GM12878 (cell line): ENCODE results near the gene ARHGAP26. TPM values are rescaled to one million over a fixed set of nuclear protein-coding genes. Genes with fewer than 3 reads are reported as not detected.

ENCODE experiments used
- ATAC-seq: fragments of 200-7000 bp; cut with Tn5 transposase; 3 replicates; pipeline ENCODE4 v1.9.1; 2020; ENCODE audit warnings: mild to moderate bottlenecking, moderate library complexity
- BruUV-seq: library from RNA; stranded (reverse); fragments of 400-500 nt; replicated peaks from 2 replicates; lab custom pipeline; 2021; lab: Mats Ljungman, UMichigan
- CTCF ChIA-PET: fragments of 300-600 bp; sonication (Branson Sonifier 250); formaldehyde crosslinking; extraction: SDS; loops from one replicate; lab custom pipeline; 2021; ENCODE audit warnings: inconsistent platforms; lab: Yijun Ruan, JAX
- POLR2A ChIA-PET: fragments of 350-600 bp; formaldehyde crosslinking; extraction: SDS; loops from one replicate; lab custom pipeline; 2021; ENCODE audit warnings: inconsistent platforms; lab: Charles Lee
- RAD21 ChIA-PET: fragments of 300-600 bp; sonication (Branson Sonifier 250); formaldehyde crosslinking; loops from one replicate; lab custom pipeline; 2023; ENCODE audit warnings: antibody characterized with exemption; ENCODE audit not compliant: unreplicated experiment; lab: Charles Lee
- SMC1A ChIA-PET: fragments of 300-600 bp; sonication (Branson Sonifier 250); formaldehyde crosslinking; loops from one replicate; lab custom pipeline; 2023; ENCODE audit not compliant: unreplicated experiment, uncharacterized antibody; lab: Charles Lee
- DNase-seq: peaks from one replicate; pipeline ENCODE4 v3.0.0-alpha.2; 2011; ENCODE audit warnings: low read depth, low spot score
- FAIRE-seq: peaks from 3 replicates; lab custom pipeline; 2011; peaks lifted over from hg19 to GRCh38; lab: Jason Lieb, UNC
- H2AFZ ChIP-seq: 2 replicates; pipeline ENCODE4 v1.6.0; 2011; ENCODE audit warnings: low read depth, low read length, control low read depth; ENCODE audit not compliant: control insufficient read depth
- H3K27ac ChIP-seq: 2 replicates; pipeline ENCODE4 v1.5.1; 2011; ENCODE audit warnings: control low read depth; ENCODE audit not compliant: control insufficient read depth, insufficient read depth
- H3K27me3 ChIP-seq, 2 experiments: replicated peaks in 1 of 2; 2 replicates each; pipeline versions ENCODE4 v1.6.0 to v1.6.1; 2011; ENCODE audit warnings: low read length in 1 of 2; ENCODE audit not compliant: control insufficient read depth in 2 of 2, insufficient read depth in 2 of 2
- H3K36me3 ChIP-seq, 2 experiments: 2 replicates each; pipeline ENCODE4 v1.5.1; 2011; ENCODE audit warnings: low read length in 1 of 2; ENCODE audit not compliant: control insufficient read depth in 2 of 2, insufficient read depth in 2 of 2
- H3K4me1 ChIP-seq: 2 replicates; pipeline ENCODE4 v1.6.1; 2011; ENCODE audit warnings: mild to moderate bottlenecking, low read length, moderate library complexity, mixed read lengths; ENCODE audit not compliant: control insufficient read depth, insufficient read depth
- H3K4me2 ChIP-seq: 2 replicates; pipeline ENCODE4 v1.6.0; 2011; ENCODE audit warnings: control low read depth; ENCODE audit not compliant: control insufficient read depth, insufficient read depth
- H3K4me3 ChIP-seq: fragments of 200-600 bp; sonication (generic); 2 replicates; pipeline ENCODE4 v1.5.1; 2016
- H3K79me2 ChIP-seq: 2 replicates; pipeline ENCODE4 v1.6.0; 2011; ENCODE audit warnings: low read length; ENCODE audit not compliant: control insufficient read depth, insufficient read depth
- H3K9ac ChIP-seq: 2 replicates; pipeline ENCODE4 v1.8.0; 2011; ENCODE audit warnings: low read length, control low read depth, mixed read lengths; ENCODE audit not compliant: control insufficient read depth, insufficient read depth
- H3K9me3 ChIP-seq: replicated peaks from 3 replicates; pipeline ENCODE4 v1.5.1; 2011; ENCODE audit warnings: mild to moderate bottlenecking, low read length; ENCODE audit not compliant: control insufficient read depth, insufficient read depth
- H4K20me1 ChIP-seq: 2 replicates; pipeline ENCODE4 v1.6.0; 2011; ENCODE audit not compliant: control insufficient read depth, insufficient read depth
- CHD1 ChIP-seq: IDR thresholded peaks from 2 replicates; pipeline ENCODE4 v1.6.1; 2012; ENCODE audit warnings: low read depth, low read length, improper control_type of control experiment
- EP300 ChIP-seq, 2 experiments: fragments of 150-350 bp in 1 of 2; IDR thresholded peaks; 2 replicates each; pipeline ENCODE4 v1.6.1; 2011 to 2012; ENCODE audit warnings: low read depth in 2 of 2, low read length in 2 of 2, borderline replicate concordance in 1 of 2, improper control_type of control experiment in 1 of 2, inconsistent platforms in 1 of 2; ENCODE audit not compliant: control insufficient read depth in 1 of 2
- GABPA ChIP-seq: IDR thresholded peaks from 2 replicates; pipeline ENCODE4 v1.6.1; 2014; ENCODE audit warnings: antibody characterized with exemption, low read depth, mild to moderate bottlenecking, inconsistent platforms
- MXI1 ChIP-seq: fragments of 150-350 bp; IDR thresholded peaks from 2 replicates; pipeline ENCODE4 v1.6.1; 2011; ENCODE audit warnings: low read depth, mild to moderate bottlenecking, inconsistent platforms, low read length, improper control_type of control experiment
- NFYA ChIP-seq: IDR thresholded peaks from 2 replicates; pipeline ENCODE4 v1.6.1; 2011; ENCODE audit warnings: low read depth, mild to moderate bottlenecking, low read length, improper control_type of control experiment, borderline replicate concordance
- NRF1 ChIP-seq: conservative IDR thresholded peaks from 2 replicates; pipeline ENCODE4 v1.6.1; 2011; ENCODE audit warnings: mild to moderate bottlenecking, low read depth, low read length, improper control_type of control experiment
- POLR2AphosphoS2 ChIP-seq: IDR thresholded peaks from 2 replicates; pipeline ENCODE4 v1.6.1; 2011; ENCODE audit warnings: low read depth, mild to moderate bottlenecking, low read length, improper control_type of control experiment, moderate library complexity
- POLR2AphosphoS5 ChIP-seq: IDR thresholded peaks from 2 replicates; pipeline ENCODE4 v1.6.1; 2011; ENCODE audit warnings: mild to moderate bottlenecking, low read length, inconsistent platforms
- RELA ChIP-seq: fragments of 450-650 bp; IDR thresholded peaks from 2 replicates; pipeline ENCODE4 v1.8.0; 2014; ENCODE audit warnings: borderline replicate concordance; ENCODE audit not compliant: partially characterized antibody
- SREBF1 ChIP-seq: IDR thresholded peaks from 2 replicates; pipeline ENCODE4 v1.6.1; 2012; ENCODE audit warnings: mild to moderate bottlenecking, low read length
- ZZZ3 ChIP-seq: IDR thresholded peaks from 2 replicates; pipeline ENCODE4 v1.6.1; 2011; ENCODE audit warnings: low read depth; ENCODE audit not compliant: control insufficient read depth, insufficient read length
- WGBS: methylation state at CpG from one replicate; pipeline ENCODE4 v1.1.6; 2016; ENCODE audit warnings: low lambda C conversion rate; ENCODE audit not compliant: insufficient replicate concordance, insufficient coverage; ENCODE audit errors: missing lambda C conversion rate; 5-methylcytosine and 5-hydroxymethylcytosine counted together
- in situ Hi-C: fragments of 300-500 bp; cut with MboI; formaldehyde crosslinking; loops from 9 replicates; pipeline ENCODE4 v1.14.3; 2018; ENCODE audit warnings: mixed read lengths
- intact Hi-C: fragments of 100-400 bp; cut with micrococcal nuclease; formaldehyde crosslinking; loops from one replicate; pipeline ENCODE4 v1.14.2; 2022; ENCODE audit not compliant: unreplicated experiment
- polyA plus RNA-seq, 11 experiments: library from polyadenylated mRNA; depleted of rRNA in 4 of 11; unstranded in 6 of 11; stranded (reverse) in 5 of 11; fragments of >200 nt; fragmentation: Nextera tagmentation in 4 of 11; fragmentation: Illumina TruSeq in 1 of 11; extraction: Ambion mirVana in 4 of 11; extraction: Trizol in 1 of 11; gene quantifications; 1 replicate in 1 of 11; 2 replicates in 10 of 11; pipeline versions ENCODE4 v1.2.1 to v1.2.3, GENCODE V29; 2011 to 2016; ENCODE audit warnings: inconsistent platforms in 2 of 11, missing spikeins in 2 of 11, low read depth in 1 of 11
- total RNA-seq, 4 experiments: library from RNA; depleted of rRNA in 3 of 4; stranded (reverse); fragments of >200 nt in 3 of 4; fragmentation: Illumina TruSeq in 1 of 4; extraction: Trizol in 1 of 4; gene quantifications; 2 replicates each; pipeline versions ENCODE4 v1.2.1 to v1.2.3, GENCODE V29; 2013 to 2021

Gene ARHGAP26
- total and polyA plus RNA-seq, 10 of the 15 experiments (the other 5 are each of a cell fraction or from before 2014, with no cell fraction given), result 9.4 to 41.5 (median 19.3) TPM

- no peak for TF ChIP-seq POLR2AphosphoS2
- no peak for TF ChIP-seq GABPA
- TF ChIP-seq SREBF1, result no peak
Measured at GRCh38 chr5:143177263-143177983, 407.2 kb downstream of the ARHGAP26 start (continued).

DNA sequence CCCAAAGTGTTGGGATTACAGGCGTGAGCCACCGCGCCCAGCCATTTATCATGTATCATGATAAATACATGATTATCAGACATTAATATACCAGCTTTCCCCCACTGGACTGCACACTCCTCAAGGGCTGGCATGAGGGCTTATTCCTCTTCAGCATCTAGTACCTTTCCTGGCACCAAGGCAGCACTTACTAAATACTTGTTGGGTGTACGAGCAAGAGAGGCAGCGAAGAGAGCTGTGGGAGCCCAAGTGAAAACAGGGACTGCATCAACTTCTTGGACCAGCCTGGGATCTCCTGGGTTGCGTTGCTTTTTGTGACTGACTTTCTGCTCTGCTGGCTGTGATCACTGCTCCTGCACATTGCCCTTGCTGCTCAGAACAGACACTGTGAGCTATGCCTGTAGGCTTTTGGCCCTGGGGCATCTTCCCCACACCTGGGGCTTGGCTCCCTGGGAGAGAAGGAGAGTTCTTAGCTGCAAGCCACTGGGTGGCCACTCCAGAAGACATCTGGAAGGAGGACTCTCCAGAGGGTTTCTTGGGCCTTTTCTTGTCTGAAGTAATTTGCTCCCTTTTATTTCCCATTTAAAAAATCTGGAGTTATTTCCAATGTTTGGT lies 409.1 kb downstream of the ARHGAP26 start:
- Histone ChIP-seq H3K4me3 (no peak overlapping the region), H4K20me1 (no peaks in the 10 kb centered on the region), H3K36me3 (peaks cover 0 to 6% of the 10 kb centered on the region in 2 experiments; a peak in 2 of 4 replicates), H3K79me2 (no peaks in the 10 kb centered on the region), H3K27ac (no peak overlapping the region), H3K4me2 (no peak overlapping the region), H2AFZ (no peak overlapping the region), H3K9me3 (no peaks in the 10 kb centered on the region), H3K9ac (no peak overlapping the region), H3K4me1 (peaks cover 23% of the 10 kb centered on the region), H3K27me3 (no peaks in the 10 kb centered on the region)
- ChIA-PET RAD21 (interaction anchor here (0.8 kb wide), 1 partner anchor 46 kb away, joined by 3 read pairs; no protein-coding TSS in a partner anchor), CTCF (no interaction called here), SMC1A (interaction anchor here (0.9 kb wide), 1 partner anchor 115 kb away, joined by 3 read pairs; no protein-coding TSS in a partner anchor), POLR2A (interaction anchor here (3.3 kb wide), 1 partner anchor 9 kb away, joined by 20 read pairs; no protein-coding TSS in a partner anchor)
- in situ Hi-C loops (no loop called here), intact Hi-C loops (no loop called here)
- FAIRE-seq, result no peak
- no peak for ATAC-seq
- WGBS, result over 99% methylated on average over 6 of the region's 6 CpGs
- no peak for DNase-seq
- no peak for TF ChIP-seq RELA
- no peak for TF ChIP-seq CHD1
- no peak for TF ChIP-seq GABPA
- TF ChIP-seq MXI1, result no peak
- TF ChIP-seq POLR2AphosphoS5, result no peak
- TF ChIP-seq NRF1, result no peak
- no peak for TF ChIP-seq ZZZ3
- TF ChIP-seq EP300 (IDR thresholded peaks at IDR 0.05; ENCODE audit: borderline replicate concordance in 1 of 2, control insufficient read depth in 1 of 2, low read depth in 2 of 2, low read length in 2 of 2), result no peak
- TF ChIP-seq NFYA, result no peak
- BruUV-seq, result no TSS peak
